Thoracic aorta (tissue), 2 donors: Measurements from ENCODE around the gene HMGN1. TPM values are rescaled to one million over a fixed set of nuclear protein-coding genes. Genes with fewer than 3 reads are reported as not detected.

ENCODE experiments used
- ATAC-seq: fragments of 150-250 bp; one replicate; pipeline ENCODE4 v1.8.0; 2017; ENCODE audit warnings: low read depth; ENCODE audit not compliant: insufficient number of reproducible peaks, low FRiP score
- DNase-seq: peaks from one replicate; pipeline ENCODE4 v3.0.0-alpha.2; 2020; ENCODE audit warnings: low spot score
- H3K27ac ChIP-seq, 2 donors: fragments of 200-600 bp; sonication (generic); 1 replicate in 1 of 2; 2 replicates in 1 of 2; pipeline ENCODE4 v1.5.1; 2016; ENCODE audit warnings: mild to moderate bottlenecking in 2 of 2, moderate library complexity in 2 of 2
- H3K27me3 ChIP-seq: fragments of 200-600 bp; sonication (generic); replicated peaks from 2 replicates; pipeline ENCODE4 v1.6.0; 2016; ENCODE audit warnings: mild to moderate bottlenecking; ENCODE audit not compliant: insufficient read depth
- H3K36me3 ChIP-seq: fragments of 200-600 bp; sonication (generic); one replicate; pipeline ENCODE4 v1.5.1; 2016
- H3K4me1 ChIP-seq, 2 donors: fragments of 200-600 bp; sonication (generic); 1 replicate in 1 of 2; 2 replicates in 1 of 2; pipeline versions ENCODE4 v1.5.1 to v1.6.0; 2016; ENCODE audit warnings: low read depth in 2 of 2, mild to moderate bottlenecking in 1 of 2; ENCODE audit not compliant: control insufficient read depth in 1 of 2
- H3K4me3 ChIP-seq: fragments of 200-600 bp; sonication (generic); 2 replicates; pipeline ENCODE4 v1.5.1; 2016; ENCODE audit warnings: mild to moderate bottlenecking
- H3K9me3 ChIP-seq: fragments of 200-600 bp; sonication (generic); 2 replicates; pipeline ENCODE4 v1.5.1; 2016
- total RNA-seq, 2 donors: library from RNA; depleted of rRNA; stranded (reverse); fragments of >200 nt; gene quantifications; one replicate each; pipeline versions ENCODE4 v1.1.0 to v1.2.3, GENCODE V29; 2016
- TF ChIP-seq, protein P1 (sequence below): fragments of 200-600 bp; sonication (generic); IDR thresholded peaks from one replicate; pipeline ENCODE4 v1.5.1; 2019; ENCODE audit warnings: antibody characterized with exemption

HMGN1 gene
- total RNA-seq, 2 donors from 2014 or later: 32.0 to 65.2 TPM

DNA sequence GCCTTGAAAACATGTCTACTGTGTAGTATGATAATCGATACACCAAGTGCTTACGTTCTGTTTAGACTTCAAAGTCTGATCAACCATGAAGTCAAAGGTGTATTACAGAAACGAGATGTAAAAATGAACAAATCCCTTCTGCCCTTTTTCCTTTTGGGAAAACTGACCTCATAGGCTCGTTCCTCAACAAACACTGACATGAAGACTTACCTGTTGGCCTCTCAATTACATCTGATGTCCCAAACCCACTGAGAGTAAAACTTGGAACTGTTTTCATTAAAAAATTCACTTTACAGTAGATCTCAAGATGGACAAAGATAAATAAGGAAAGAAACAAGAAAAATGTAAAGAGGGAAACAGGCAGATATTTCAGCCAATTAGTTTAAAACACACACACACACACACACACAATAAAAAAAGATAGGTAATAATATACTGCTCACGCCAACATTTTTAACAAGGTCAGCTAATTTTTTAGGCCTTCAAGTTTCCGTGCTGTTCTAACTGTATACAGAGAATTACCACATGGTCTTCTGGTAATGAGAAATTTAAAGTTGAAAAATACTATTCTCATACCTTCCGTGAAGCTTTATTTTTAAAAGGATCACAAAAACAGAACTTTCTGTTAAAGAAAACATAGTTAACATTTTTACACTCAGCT is 2.1 kb downstream of the HMGN1 start:
- H3K36me3 ChIP-seq: peaks cover 10% of the 10 kb centered on the region
- H3K27me3 ChIP-seq: no peaks in the 10 kb centered on the region
- no peak overlapping the region for H3K27ac ChIP-seq
- H3K4me1 ChIP-seq: peaks cover 11 to 34% of the 10 kb centered on the region in 2 donors
- H3K4me3 ChIP-seq: no peak overlapping the region
- ATAC-seq: no peak
- no peaks in the 10 kb centered on the region for H3K9me3 ChIP-seq
- TF ChIP-seq, protein P1, sequence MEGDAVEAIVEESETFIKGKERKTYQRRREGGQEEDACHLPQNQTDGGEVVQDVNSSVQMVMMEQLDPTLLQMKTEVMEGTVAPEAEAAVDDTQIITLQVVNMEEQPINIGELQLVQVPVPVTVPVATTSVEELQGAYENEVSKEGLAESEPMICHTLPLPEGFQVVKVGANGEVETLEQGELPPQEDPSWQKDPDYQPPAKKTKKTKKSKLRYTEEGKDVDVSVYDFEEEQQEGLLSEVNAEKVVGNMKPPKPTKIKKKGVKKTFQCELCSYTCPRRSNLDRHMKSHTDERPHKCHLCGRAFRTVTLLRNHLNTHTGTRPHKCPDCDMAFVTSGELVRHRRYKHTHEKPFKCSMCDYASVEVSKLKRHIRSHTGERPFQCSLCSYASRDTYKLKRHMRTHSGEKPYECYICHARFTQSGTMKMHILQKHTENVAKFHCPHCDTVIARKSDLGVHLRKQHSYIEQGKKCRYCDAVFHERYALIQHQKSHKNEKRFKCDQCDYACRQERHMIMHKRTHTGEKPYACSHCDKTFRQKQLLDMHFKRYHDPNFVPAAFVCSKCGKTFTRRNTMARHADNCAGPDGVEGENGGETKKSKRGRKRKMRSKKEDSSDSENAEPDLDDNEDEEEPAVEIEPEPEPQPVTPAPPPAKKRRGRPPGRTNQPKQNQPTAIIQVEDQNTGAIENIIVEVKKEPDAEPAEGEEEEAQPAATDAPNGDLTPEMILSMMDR: no peak
- no peak for DNase-seq

DNA sequence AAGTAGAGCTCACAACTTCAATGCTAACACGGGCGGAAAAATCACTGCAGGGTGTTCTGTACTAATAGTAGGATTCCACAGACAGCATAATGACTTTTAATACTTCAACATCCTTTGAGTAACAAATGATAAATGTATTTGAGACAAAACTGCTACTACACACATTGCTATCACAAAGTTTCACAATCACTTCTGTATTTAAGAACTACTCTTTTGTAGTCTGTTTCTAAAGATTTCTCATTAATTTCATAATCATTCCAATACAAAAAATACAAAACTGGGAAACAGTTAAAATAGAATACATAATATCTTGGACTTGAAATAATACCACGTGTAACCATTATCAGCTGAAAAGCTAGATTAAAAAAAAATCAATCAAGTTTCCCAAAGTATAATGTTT is 2.7 kb downstream of the HMGN1 start:
- ATAC-seq: no peak
- H3K4me3 ChIP-seq: no peak overlapping the region
- TF ChIP-seq, protein P1: no peak
- H3K27ac ChIP-seq: no peak overlapping the region
- H3K4me1 ChIP-seq: peaks cover 11 to 34% of the 10 kb centered on the region in 2 donors
- peaks cover 10% of the 10 kb centered on the region for H3K36me3 ChIP-seq
- no peaks in the 10 kb centered on the region for H3K9me3 ChIP-seq
- H3K27me3 ChIP-seq: no peaks in the 10 kb centered on the region
- DNase-seq: no peak

GRCh38 chr21:39345440-39345839 is 3.4 kb downstream of the HMGN1 start:
- TF ChIP-seq, protein P1: no peak

GRCh38 chr21:39344848-39345247 is 4.0 kb downstream of the HMGN1 start:
- TF ChIP-seq, protein P1: no peak
- Histone ChIP-seq H3K9me3 (no peaks in the 10 kb centered on the region), H3K4me1 (peaks cover 11 to 31% of the 10 kb centered on the region in 2 donors), H3K27me3 (no peaks in the 10 kb centered on the region), H3K4me3 (no peak overlapping the region), H3K27ac (no peak overlapping the region), H3K36me3 (peaks cover 10% of the 10 kb centered on the region)
- ATAC-seq (no peak), DNase-seq (no peak)

More at GRCh38 chr21:39345440-39345839, 3.4 kb downstream of the HMGN1 start:
- Histone ChIP-seq H3K9me3 (no peaks in the 10 kb centered on the region), H3K27ac (no peak overlapping the region), H3K36me3 (peaks cover 10% of the 10 kb centered on the region), H3K4me1 (peaks cover 11 to 34% of the 10 kb centered on the region in 2 donors), H3K4me3 (no peak overlapping the region), H3K27me3 (no peaks in the 10 kb centered on the region)
- DNase-seq (no peak), ATAC-seq (no peak)

DNA sequence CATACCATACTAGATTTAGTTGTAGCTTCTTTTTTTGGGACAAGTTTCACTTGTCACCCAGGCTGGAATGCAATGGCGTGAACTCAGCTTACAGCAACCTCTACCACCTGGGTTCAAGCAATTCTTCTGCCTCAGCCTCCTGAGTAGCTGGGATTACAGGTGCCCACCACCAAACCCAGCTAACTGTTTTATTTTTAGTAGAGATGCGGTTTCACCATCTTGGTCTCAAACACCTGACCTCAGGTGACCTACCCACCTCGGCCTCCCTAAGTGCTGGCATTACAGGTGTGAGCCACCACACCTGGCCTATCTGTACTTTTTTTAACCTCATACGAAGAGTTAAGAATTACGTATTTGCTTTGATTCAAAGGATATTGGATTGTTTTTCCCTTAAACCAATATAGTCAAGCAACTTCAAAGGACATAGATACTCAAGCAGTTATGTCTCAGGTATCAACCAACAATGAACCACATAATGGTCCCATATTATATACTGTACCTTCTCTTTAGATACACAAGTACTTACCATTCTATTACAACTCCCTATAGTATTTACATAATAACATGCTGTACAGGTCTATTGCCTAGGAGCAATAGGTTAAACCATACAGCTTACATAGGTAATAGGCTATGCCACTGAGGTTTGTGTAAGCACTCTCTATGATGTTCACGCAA is 7.5 kb downstream of the HMGN1 start:
- TF ChIP-seq, protein P1: no peak
- DNase-seq (no peak), ATAC-seq (no peak)
- Histone ChIP-seq H3K4me3 (no peak overlapping the region), H3K9me3 (no peaks in the 10 kb centered on the region), H3K36me3 (peaks cover 10% of the 10 kb centered on the region), H3K27ac (no peak overlapping the region), H3K27me3 (no peaks in the 10 kb centered on the region), H3K4me1 (peaks cover 0 to 13% of the 10 kb centered on the region in 2 donors)
